CD8-positive, alpha-beta memory T cell (primary cell): ENCODE results near the gene PRKD2. TPM values are rescaled to one million over a fixed set of nuclear protein-coding genes. Genes with fewer than 3 reads are reported as not detected.

Experiments used
- CTCF ChIA-PET: fragments of 350-600 bp; sonication (Branson Sonifier 250); formaldehyde crosslinking; loops from one replicate; lab custom pipeline; 2021; ENCODE audit warnings: antibody characterized with exemption; lab: Charles Lee
- POLR2A ChIA-PET: fragments of 350-600 bp; sonication (Branson Sonifier 250); formaldehyde crosslinking; loops from one replicate; lab custom pipeline; 2021; ENCODE audit warnings: antibody characterized with exemption; lab: Charles Lee
- DNase-seq, 5 donors: peaks; one replicate each; pipeline versions ENCODE4 v3.0.0 to v3.0.0-alpha.2; 2020 to 2022; ENCODE audit warnings: mixed read lengths in 1 of 5
- H3K27ac ChIP-seq: one replicate; pipeline ENCODE4 v1.7.0; 2013; ENCODE audit warnings: low read depth, mild to moderate bottlenecking, low read length, moderate library complexity
- H3K27me3 ChIP-seq: 2 replicates; pipeline ENCODE4 v1.7.0; 2013; ENCODE audit warnings: low read length, mild to moderate bottlenecking; ENCODE audit not compliant: insufficient read depth, poor library complexity, severe bottlenecking
- H3K36me3 ChIP-seq: 2 replicates; pipeline ENCODE4 v1.7.0; 2013; ENCODE audit warnings: mild to moderate bottlenecking, low read length, moderate library complexity; ENCODE audit not compliant: insufficient read depth
- H3K4me1 ChIP-seq: 2 replicates; pipeline ENCODE4 v1.7.0; 2013; ENCODE audit warnings: mild to moderate bottlenecking, low read length, moderate library complexity; ENCODE audit not compliant: insufficient read depth
- H3K4me3 ChIP-seq: 2 replicates; pipeline ENCODE4 v1.7.0; 2013; ENCODE audit warnings: mild to moderate bottlenecking, low read length
- H3K9me3 ChIP-seq: 2 replicates; pipeline ENCODE4 v1.7.0; 2013; ENCODE audit warnings: mild to moderate bottlenecking, low read length
- H3K27ac Mint-ChIP-seq, 8 donors: one replicate each; pipeline ENCODE4 v1.8.0; 2020 to 2021; ENCODE audit warnings: mixed read lengths in 8 of 8, mild to moderate bottlenecking in 6 of 8, inconsistent platforms in 3 of 8, moderate library complexity in 3 of 8
- H3K27me3 Mint-ChIP-seq, 2 donors: one replicate each; pipeline ENCODE4 v1.8.0; 2020 to 2021; ENCODE audit warnings: mixed read lengths in 2 of 2, mild to moderate bottlenecking in 1 of 2, moderate library complexity in 1 of 2
- H3K36me3 Mint-ChIP-seq, 3 donors: one replicate each; pipeline ENCODE4 v1.8.0; 2020 to 2021; ENCODE audit warnings: mixed read lengths in 3 of 3, inconsistent platforms in 1 of 3, mild to moderate bottlenecking in 1 of 3
- H3K4me1 Mint-ChIP-seq, 3 donors: one replicate each; pipeline ENCODE4 v1.8.0; 2020 to 2021; ENCODE audit warnings: mixed read lengths in 3 of 3, inconsistent platforms in 1 of 3, mild to moderate bottlenecking in 1 of 3
- H3K4me3 Mint-ChIP-seq, 7 donors: one replicate each; pipeline ENCODE4 v1.8.0; 2020 to 2021; ENCODE audit warnings: mixed read lengths in 7 of 7, mild to moderate bottlenecking in 6 of 7, moderate library complexity in 4 of 7, inconsistent platforms in 2 of 7
- H3K9me3 Mint-ChIP-seq, 5 donors: one replicate each; pipeline ENCODE4 v1.8.0; 2020 to 2022; ENCODE audit warnings: mixed read lengths in 5 of 5, mild to moderate bottlenecking in 3 of 5, moderate library complexity in 2 of 5, inconsistent platforms in 1 of 5
- polyA plus RNA-seq: library from polyadenylated mRNA; unstranded; fragments of 300-500 nt; fragmentation: Illumina TruSeq; gene quantifications from one replicate; pipeline ENCODE4 v1.2.3, GENCODE V29; 2021
- total RNA-seq, 2 experiments: library from RNA; stranded (reverse); gene quantifications; one replicate each; pipeline ENCODE4 v1.2.3, GENCODE V29; 2021

Gene PRKD2
- total and polyA plus RNA-seq, 3 experiments from 2014 or later: 61.6 to 88.0 (median 63.8) TPM

DNA sequence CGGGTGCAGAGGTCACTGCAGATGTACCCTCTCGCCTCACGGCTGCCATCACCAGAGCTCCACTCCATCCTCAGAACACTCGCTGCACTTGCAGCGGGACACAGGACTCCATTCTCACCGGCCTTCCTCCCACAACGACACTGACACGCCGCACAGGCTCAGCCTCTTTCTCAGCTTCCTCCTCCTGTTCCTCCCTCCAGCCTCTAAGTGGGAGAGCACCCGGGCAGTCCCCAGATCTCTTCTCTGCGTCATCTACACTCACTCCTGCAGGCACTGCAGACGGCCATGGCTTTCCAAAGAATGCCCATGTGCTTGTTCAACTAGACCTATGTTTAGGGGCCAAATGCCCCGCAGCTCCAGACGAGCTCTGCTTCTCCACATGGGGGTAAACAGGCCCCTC, 14.7 kb upstream of the PRKD2 start:
- Mint-ChIP-seq H3K36me3 (peaks cover 0 to 79% (median 2%) of the 10 kb centered on the region in 3 donors), H3K4me3 (no peak overlapping the region), H3K27me3 (no peaks in the 10 kb centered on the region), H3K27ac (no peak overlapping the region), H3K4me1 (peaks cover 9 to 17% (median 10%) of the 10 kb centered on the region in 3 donors), H3K9me3 (no peaks in the 10 kb centered on the region)
- H3K27ac ChIP-seq: peak overlapping the region; percentile 24
- ChIA-PET POLR2A (no interaction called here), CTCF (interaction anchor here (6.3 kb wide), 1 partner anchor 27 kb away, joined by 124 read pairs; no protein-coding TSS in a partner anchor)
- no peaks in the 10 kb centered on the region for H3K27me3 ChIP-seq
- peaks cover 6% of the 10 kb centered on the region for H3K4me1 ChIP-seq
- H3K36me3 ChIP-seq: peaks cover 58% of the 10 kb centered on the region
- no peak for DNase-seq
- H3K4me3 ChIP-seq: no peak overlapping the region
- no peaks in the 10 kb centered on the region for H3K9me3 ChIP-seq

DNA sequence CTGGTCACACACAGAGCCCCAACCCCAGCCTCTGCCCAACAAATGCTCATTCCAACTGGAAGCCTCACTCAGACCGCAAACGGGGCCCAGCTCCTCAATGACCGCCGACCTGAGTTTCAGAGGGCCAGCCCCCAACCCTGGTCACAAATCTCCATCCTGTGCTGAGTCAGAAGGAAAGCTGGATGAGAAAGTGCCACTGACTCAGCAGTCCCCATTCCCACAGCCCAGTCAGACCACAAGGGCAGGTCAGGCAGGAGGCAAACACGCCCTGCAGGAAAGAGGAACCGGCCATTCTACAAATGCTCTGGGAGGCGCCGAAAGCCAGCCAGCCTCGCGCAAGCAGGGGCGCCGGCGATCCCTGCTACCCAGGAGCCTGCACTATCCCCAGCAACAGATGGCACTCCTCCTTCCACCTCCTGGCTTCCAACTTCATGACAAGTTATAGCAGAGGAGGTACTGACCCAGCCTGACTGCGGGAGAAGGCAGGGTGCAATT, 14.1 kb upstream of the PRKD2 start:
- Mint-ChIP-seq H3K36me3 (peaks cover 0 to 82% (median 5%) of the 10 kb centered on the region in 3 donors), H3K9me3 (no peaks in the 10 kb centered on the region), H3K27ac (no peak overlapping the region), H3K4me3 (no peak overlapping the region), H3K27me3 (no peaks in the 10 kb centered on the region), H3K4me1 (peaks cover 10 to 17% (median 12%) of the 10 kb centered on the region in 3 donors)
- ChIA-PET CTCF (interaction anchor here (2.6 to 6.3 kb wide), 2 partner anchors 23 to 26 kb away, joined by 10 to 124 read pairs; no protein-coding TSS in a partner anchor), POLR2A (interaction anchor here (0.6 to 1.1 kb wide), 2 partner anchors 17 to 88 kb away, joined by 3 read pairs; no protein-coding TSS in a partner anchor)
- H3K27me3 ChIP-seq: no peaks in the 10 kb centered on the region
- no peaks in the 10 kb centered on the region for H3K9me3 ChIP-seq
- peaks cover 62% of the 10 kb centered on the region for H3K36me3 ChIP-seq
- no peak overlapping the region for H3K4me3 ChIP-seq
- peak overlapping the region; percentile 33 for H3K27ac ChIP-seq
- peaks cover 6% of the 10 kb centered on the region for H3K4me1 ChIP-seq
- no peak for DNase-seq

DNA sequence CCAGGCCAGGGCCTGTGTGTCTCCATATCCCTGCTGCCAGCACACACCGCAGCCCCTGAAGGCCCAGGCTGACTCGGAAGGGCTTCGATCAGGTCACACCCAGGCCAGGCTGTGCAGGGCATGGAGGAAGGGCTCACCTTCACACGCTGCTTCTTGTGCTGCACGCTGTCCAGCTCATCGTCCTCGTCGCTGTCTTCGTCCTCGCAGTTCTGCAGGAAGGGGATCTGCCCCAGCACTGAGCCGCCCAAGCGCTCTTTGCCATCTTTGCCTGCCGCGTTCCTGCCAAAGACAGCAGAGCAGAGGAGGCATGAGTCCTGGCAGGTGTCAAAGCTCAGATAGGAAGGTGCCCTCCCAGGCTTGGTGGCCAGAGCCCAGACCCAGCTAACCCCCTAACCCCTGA, 13.7 kb upstream of the PRKD2 start:
- H3K27ac ChIP-seq: peak overlapping the region; percentile 33
- Mint-ChIP-seq H3K4me3 (no peak overlapping the region), H3K27ac (peak overlapping the region in 1 of 8 donors; percentile 42), H3K36me3 (peaks cover 0 to 85% (median 6%) of the 10 kb centered on the region in 3 donors), H3K9me3 (no peaks in the 10 kb centered on the region), H3K27me3 (no peaks in the 10 kb centered on the region), H3K4me1 (peaks cover 10 to 17% (median 12%) of the 10 kb centered on the region in 3 donors)
- DNase-seq: no peak
- no peaks in the 10 kb centered on the region for H3K27me3 ChIP-seq
- no peak overlapping the region for H3K4me3 ChIP-seq
- peaks cover 64% of the 10 kb centered on the region for H3K36me3 ChIP-seq
- CTCF ChIA-PET: interaction anchor here (0.6 to 6.3 kb wide), 3 partner anchors 23 to 110 kb away, joined by 3 to 124 read pairs (median 10); no protein-coding TSS in a partner anchor
- no peaks in the 10 kb centered on the region for H3K9me3 ChIP-seq
- H3K4me1 ChIP-seq: peaks cover 6% of the 10 kb centered on the region
- POLR2A ChIA-PET: interaction anchor here (0.6 to 1.1 kb wide), 2 partner anchors 17 to 88 kb away, joined by 3 read pairs; no protein-coding TSS in a partner anchor

DNA sequence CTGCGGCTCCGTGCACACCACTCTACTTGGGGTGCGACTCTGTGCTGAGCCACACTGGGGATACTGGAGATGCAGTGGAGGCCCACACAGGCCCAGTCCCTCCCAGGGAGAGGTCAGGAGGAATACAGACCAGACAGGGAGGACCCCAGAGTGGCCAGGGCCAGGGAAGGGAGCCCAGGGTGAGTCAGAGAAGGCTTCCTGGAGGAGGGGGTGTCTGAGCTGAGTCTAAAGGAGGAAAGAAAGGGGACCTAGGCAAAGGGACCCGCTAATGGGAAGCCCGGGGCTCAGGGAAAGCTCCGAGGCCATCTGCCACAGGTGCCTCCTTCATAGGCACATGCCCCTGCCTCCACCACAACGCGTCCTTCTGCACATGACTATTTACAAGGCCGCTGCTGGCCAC, 13.3 kb upstream of the PRKD2 start:
- POLR2A ChIA-PET: interaction anchor here (0.5 to 1.1 kb wide), 2 partner anchors 16 to 20 kb away, joined by 3 read pairs; no protein-coding TSS in a partner anchor
- H3K27ac ChIP-seq: peak overlapping the region; percentile 33
- H3K27me3 ChIP-seq: no peaks in the 10 kb centered on the region
- no peak for DNase-seq
- H3K36me3 ChIP-seq: peaks cover 64% of the 10 kb centered on the region
- H3K4me1 ChIP-seq: peaks cover 6% of the 10 kb centered on the region
- no peak overlapping the region for H3K27ac Mint-ChIP-seq
- H3K4me3 Mint-ChIP-seq: peak overlapping the region in 1 of 7 donors; percentile 16
- no peaks in the 10 kb centered on the region for H3K9me3 ChIP-seq
- CTCF ChIA-PET: interaction anchor here (0.6 to 6.3 kb wide), 4 partner anchors 11 to 111 kb away, joined by 3 to 124 read pairs (median 14); no protein-coding TSS in a partner anchor
- H3K36me3 Mint-ChIP-seq: peaks cover 0 to 85% (median 6%) of the 10 kb centered on the region in 3 donors
- no peaks in the 10 kb centered on the region for H3K27me3 Mint-ChIP-seq
- H3K9me3 Mint-ChIP-seq: no peaks in the 10 kb centered on the region
- peaks cover 10 to 17% (median 12%) of the 10 kb centered on the region in 3 donors for H3K4me1 Mint-ChIP-seq
- no peak overlapping the region for H3K4me3 ChIP-seq

DNA sequence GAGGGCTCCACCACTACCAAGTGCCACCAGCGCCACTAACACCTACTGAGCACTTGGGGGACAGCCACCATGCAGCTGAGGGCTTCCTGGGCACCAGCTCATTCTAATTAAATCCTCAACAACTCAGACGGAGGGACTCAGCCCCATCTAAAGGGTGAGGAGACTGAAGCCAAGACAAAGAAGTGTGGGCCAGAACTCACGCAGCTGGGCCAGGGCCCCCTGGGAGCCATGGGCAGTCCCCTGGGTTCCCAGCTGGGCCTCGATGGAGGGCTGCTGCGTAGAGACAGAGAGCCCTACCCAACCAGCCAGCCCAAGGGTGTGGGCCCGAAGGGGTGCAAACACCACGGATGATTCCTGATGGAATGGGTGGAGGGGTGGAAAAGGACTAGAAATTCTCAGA, 12.8 kb upstream of the PRKD2 start:
- H3K4me3 Mint-ChIP-seq: no peak overlapping the region
- peaks cover 68% of the 10 kb centered on the region for H3K36me3 ChIP-seq
- H3K27me3 Mint-ChIP-seq: no peaks in the 10 kb centered on the region
- H3K9me3 Mint-ChIP-seq: no peaks in the 10 kb centered on the region
- no peak overlapping the region for H3K4me3 ChIP-seq
- POLR2A ChIA-PET: interaction anchor here (0.5 to 1.1 kb wide), 2 partner anchors 16 to 20 kb away, joined by 3 read pairs; no protein-coding TSS in a partner anchor
- H3K4me1 Mint-ChIP-seq: peaks cover 10 to 17% (median 12%) of the 10 kb centered on the region in 3 donors
- DNase-seq: no peak
- H3K9me3 ChIP-seq: no peaks in the 10 kb centered on the region
- CTCF ChIA-PET: interaction anchor here (1.1 to 6.3 kb wide), 14 partner anchors 8 to 118 kb away, joined by 3 to 124 read pairs (median 8); no protein-coding TSS in a partner anchor
- peaks cover 0 to 90% (median 6%) of the 10 kb centered on the region in 3 donors for H3K36me3 Mint-ChIP-seq
- no peak overlapping the region for H3K27ac Mint-ChIP-seq
- H3K4me1 ChIP-seq: peaks cover 6% of the 10 kb centered on the region
- H3K27ac ChIP-seq: no peak overlapping the region
- no peaks in the 10 kb centered on the region for H3K27me3 ChIP-seq

DNA sequence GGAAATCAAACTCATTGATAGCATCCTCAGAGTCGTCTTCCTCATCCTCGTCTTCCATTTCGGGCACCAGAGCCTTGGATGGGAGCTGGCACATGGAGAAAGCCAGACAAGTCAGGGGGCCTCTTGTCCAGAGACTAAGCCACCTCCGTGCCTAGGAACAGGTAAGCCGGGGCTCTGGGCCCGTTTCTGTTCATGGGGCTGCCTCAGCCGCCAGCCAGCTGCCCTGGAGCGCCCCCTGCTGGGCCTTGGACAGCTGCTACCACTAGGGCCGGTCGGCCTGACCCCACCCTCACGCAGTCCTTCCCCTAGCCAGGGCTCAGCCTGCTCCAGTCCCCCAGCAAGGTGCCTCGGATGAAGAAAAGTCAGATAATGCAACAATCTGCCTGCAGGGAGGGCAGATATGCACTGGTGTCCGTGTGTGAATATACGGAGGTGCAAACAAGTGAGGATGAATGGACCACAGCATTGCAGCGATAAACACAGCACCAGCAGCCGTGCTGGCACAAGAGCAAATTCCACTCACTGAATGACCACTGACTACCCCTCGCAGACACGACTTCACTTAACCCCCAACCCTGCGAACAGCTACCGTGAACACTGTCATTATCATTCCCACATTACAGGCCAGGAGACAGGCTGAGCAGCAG, 11.9 kb upstream of the PRKD2 start:
- Mint-ChIP-seq H3K27ac (peak overlapping the region in 6 of 8 donors; percentile 13 to 91 (median 66)), H3K4me1 (peaks cover 10 to 17% (median 12%) of the 10 kb centered on the region in 3 donors), H3K4me3 (no peak overlapping the region), H3K9me3 (no peaks in the 10 kb centered on the region), H3K27me3 (no peaks in the 10 kb centered on the region), H3K36me3 (peaks cover 0 to 92% (median 9%) of the 10 kb centered on the region in 3 donors)
- CTCF ChIA-PET: interaction anchor here (0.9 to 6.3 kb wide), 24 partner anchors 9 to 117 kb away, joined by 3 to 124 read pairs (median 4); partner anchors contain the start of gene DACT3
- Histone ChIP-seq H3K27ac (peak overlapping the region; percentile 7), H3K36me3 (peaks cover 68% of the 10 kb centered on the region), H3K9me3 (no peaks in the 10 kb centered on the region), H3K27me3 (no peaks in the 10 kb centered on the region), H3K4me3 (no peak overlapping the region), H3K4me1 (peaks cover 6% of the 10 kb centered on the region)
- POLR2A ChIA-PET: interaction anchor here (1.4 to 1.8 kb wide), 3 partner anchors 10 to 24 kb away, joined by 4 to 11 read pairs (median 8); no protein-coding TSS in a partner anchor
- DNase-seq: peak; percentile 75 to 87 (median 78)

DNA sequence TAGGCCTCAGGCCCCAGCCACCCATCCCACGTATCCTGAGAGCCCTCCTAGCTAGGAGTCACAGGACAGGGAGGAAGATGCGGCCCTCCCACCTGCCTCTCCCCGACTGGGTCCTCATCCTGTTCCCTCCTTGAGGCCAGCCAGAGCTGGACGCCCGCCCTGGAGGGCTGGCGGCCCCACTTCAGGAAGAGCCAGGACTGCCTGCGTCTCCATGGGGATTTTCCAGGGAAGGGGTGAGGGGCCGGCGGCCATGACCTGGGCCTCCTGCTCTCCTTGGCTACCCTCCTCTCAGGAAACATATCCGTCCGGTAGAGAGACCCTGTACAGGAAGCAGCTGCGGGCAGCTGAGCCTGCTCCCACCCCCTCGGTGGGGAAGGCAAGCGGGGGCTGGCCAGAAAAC, 11.3 kb upstream of the PRKD2 start:
- no peak for DNase-seq
- Histone ChIP-seq H3K9me3 (no peaks in the 10 kb centered on the region), H3K27ac (no peak overlapping the region), H3K27me3 (no peaks in the 10 kb centered on the region), H3K4me1 (peaks cover 6% of the 10 kb centered on the region), H3K4me3 (no peak overlapping the region), H3K36me3 (peaks cover 68% of the 10 kb centered on the region)
- POLR2A ChIA-PET: interaction anchor here (1.0 to 1.8 kb wide), 4 partner anchors 10 to 23 kb away, joined by 3 to 11 read pairs (median 6); no protein-coding TSS in a partner anchor
- CTCF ChIA-PET: interaction anchor here (0.9 to 6.3 kb wide), 21 partner anchors 9 to 116 kb away, joined by 3 to 124 read pairs (median 5); partner anchors contain the start of gene DACT3
- Mint-ChIP-seq H3K27ac (peak overlapping the region in 2 of 8 donors; percentile 13 to 91), H3K4me3 (no peak overlapping the region), H3K36me3 (peaks cover 0 to 92% (median 9%) of the 10 kb centered on the region in 3 donors), H3K4me1 (peaks cover 12 to 17% (median 14%) of the 10 kb centered on the region in 3 donors), H3K9me3 (no peaks in the 10 kb centered on the region), H3K27me3 (no peaks in the 10 kb centered on the region)
